Stomach (tissue), 9 donors: ENCODE data around the gene ERI2. TPM values are rescaled to one million over a fixed set of nuclear protein-coding genes. Genes with fewer than 3 reads are reported as not detected.

Experiments used
- DNase-seq, 2 donors: peaks; one replicate each; pipeline versions ENCODE4 v3.0.0 to v3.0.0-alpha.2; 2013 to 2019
- H3K27ac ChIP-seq, 5 donors: fragments of 200-600 bp in 4 of 5; sonication (generic) in 4 of 5; one replicate each; pipeline ENCODE4 v1.5.1; 2013 to 2019; ENCODE audit warnings: mild to moderate bottlenecking in 1 of 5, moderate library complexity in 1 of 5
- H3K27me3 ChIP-seq, 3 donors: fragments of 200-600 bp; sonication (generic); one replicate each; pipeline ENCODE4 v1.5.1; 2017 to 2019; ENCODE audit warnings: mixed run types in 1 of 3
- H3K36me3 ChIP-seq, 4 donors: fragments of 200-600 bp; sonication (generic); 1 replicate in 3 of 4; 2 replicates in 1 of 4; pipeline ENCODE4 v1.5.1; 2016 to 2019
- H3K4me1 ChIP-seq, 4 donors: fragments of 200-600 bp; sonication (generic); one replicate each; pipeline ENCODE4 v1.5.1; 2016 to 2019
- H3K4me3 ChIP-seq, 4 donors: fragments of 200-600 bp; sonication (generic) in 3 of 4; one replicate each; pipeline ENCODE4 v1.5.1; 2016 to 2019; ENCODE audit warnings: mild to moderate bottlenecking in 1 of 4
- H3K9me3 ChIP-seq, 4 donors: fragments of 200-600 bp; sonication (generic); one replicate each; pipeline ENCODE4 v1.5.1; 2016 to 2019
- EP300 ChIP-seq: sonication (generic); formaldehyde crosslinking; IDR thresholded peaks from one replicate; pipeline ENCODE4 v1.6.1; 2017; ENCODE audit warnings: antibody characterized with exemption
- POLR2A ChIP-seq, 4 donors: fragments of 450-650 bp; IDR thresholded peaks; one replicate each; pipeline ENCODE4 v1.6.1; 2016; ENCODE audit warnings: antibody characterized with exemption in 4 of 4, control low read depth in 2 of 4, mild to moderate bottlenecking in 1 of 4, moderate library complexity in 1 of 4
- POLR2AphosphoS5 ChIP-seq, 3 donors: sonication (generic); formaldehyde crosslinking; IDR thresholded peaks; one replicate each; pipeline ENCODE4 v1.6.1; 2016; ENCODE audit warnings: antibody characterized with exemption in 3 of 3
- WGBS, 5 donors: extraction: QIAGEN DNeasy Blood & Tissue Kit in 3 of 5; methylation state at CpG; one replicate each; pipeline versions ENCODE4 v1.1.5 to v1.1.7; 2013 to 2018; 5-methylcytosine and 5-hydroxymethylcytosine counted together
- intact Hi-C: fragments of 100-400 bp; cut with DNase I; formaldehyde crosslinking; loops from one replicate; pipeline ENCODE4 v1.15.1; 2023; ENCODE audit warnings: low total_unique reads
- polyA plus RNA-seq, 3 donors: library from polyadenylated mRNA; stranded (reverse); fragments of 200-250 nt; gene quantifications; one replicate each; pipeline ENCODE4 v1.2.3, GENCODE V29; 2013
- total RNA-seq, 5 donors: library from RNA; depleted of rRNA; stranded (reverse); fragments of >200 nt; gene quantifications; one replicate each; pipeline versions ENCODE4 v1.1.0 to v1.2.3, GENCODE V29; 2014 to 2016
- TF ChIP-seq, protein P1 (sequence below), 7 experiments: fragments of 450-650 bp in 4 of 7; fragments of 200-600 bp in 3 of 7; sonication (generic) in 3 of 7; IDR thresholded peaks; one replicate each; pipeline ENCODE4 v1.5.1; 2016 to 2019; ENCODE audit warnings: antibody characterized with exemption in 7 of 7, control low read depth in 2 of 7, mild to moderate bottlenecking in 1 of 7
- donor health status: healthy with polysubstance abuse.
- donor health status: Bipolar disorder and iron deficiency.
- donor health status: healthy.

The ERI2 gene
- total and polyA plus RNA-seq, 8 donors: 8.5 to 49.0 (median 11.4) TPM

DNA sequence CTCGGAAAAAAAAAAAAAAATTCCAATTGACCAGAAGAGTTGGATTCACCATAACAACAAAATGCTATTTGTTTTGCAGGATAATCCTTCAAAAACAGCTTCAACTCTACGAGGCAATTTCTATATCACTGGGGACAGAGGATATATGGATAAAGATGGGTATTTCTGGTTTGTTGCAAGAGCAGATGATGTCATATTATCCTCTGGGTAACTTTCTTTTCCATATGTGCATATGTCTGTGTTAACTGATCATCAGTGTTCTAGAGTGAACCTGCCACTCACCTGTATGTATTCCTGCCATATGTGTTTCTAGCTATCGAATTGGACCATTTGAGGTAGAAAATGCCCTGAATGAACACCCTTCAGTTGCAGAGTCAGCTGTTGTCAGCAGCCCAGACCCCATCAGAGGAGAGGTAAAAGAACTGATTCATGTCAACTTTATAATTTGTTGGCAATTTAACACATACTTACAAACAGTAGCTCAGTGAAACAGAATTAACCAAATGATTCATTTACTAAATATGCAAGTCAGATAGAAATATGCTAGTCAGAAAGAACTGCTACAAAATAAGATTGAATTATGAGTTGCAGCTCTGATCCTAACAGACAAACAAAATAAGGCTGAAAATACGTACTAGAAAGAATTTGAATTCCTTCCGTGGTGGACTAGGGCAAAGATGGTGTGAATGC is 14.2 kb downstream of the ERI2 start:
- Histone ChIP-seq H3K9me3 (no peaks in the 10 kb centered on the region), H3K27me3 (no peaks in the 10 kb centered on the region), H3K36me3 (peaks cover 0 to 6% (median 3%) of the 10 kb centered on the region in 4 donors), H3K4me3 (no peak overlapping the region), H3K27ac (no peak overlapping the region), H3K4me1 (peaks cover 0 to 3% (median 0%) of the 10 kb centered on the region in 4 donors)
- WGBS, 5 donors: 84 to 94% (median 91%) methylated on average over 5 of the region's 5 CpGs
- no peak for DNase-seq
- TF ChIP-seq POLR2AphosphoS5 (IDR thresholded peaks at IDR 0.05) (no peak), EP300 (no peak), POLR2A (IDR thresholded peaks at IDR 0.05) (no peak)
- TF ChIP-seq, protein P1, sequence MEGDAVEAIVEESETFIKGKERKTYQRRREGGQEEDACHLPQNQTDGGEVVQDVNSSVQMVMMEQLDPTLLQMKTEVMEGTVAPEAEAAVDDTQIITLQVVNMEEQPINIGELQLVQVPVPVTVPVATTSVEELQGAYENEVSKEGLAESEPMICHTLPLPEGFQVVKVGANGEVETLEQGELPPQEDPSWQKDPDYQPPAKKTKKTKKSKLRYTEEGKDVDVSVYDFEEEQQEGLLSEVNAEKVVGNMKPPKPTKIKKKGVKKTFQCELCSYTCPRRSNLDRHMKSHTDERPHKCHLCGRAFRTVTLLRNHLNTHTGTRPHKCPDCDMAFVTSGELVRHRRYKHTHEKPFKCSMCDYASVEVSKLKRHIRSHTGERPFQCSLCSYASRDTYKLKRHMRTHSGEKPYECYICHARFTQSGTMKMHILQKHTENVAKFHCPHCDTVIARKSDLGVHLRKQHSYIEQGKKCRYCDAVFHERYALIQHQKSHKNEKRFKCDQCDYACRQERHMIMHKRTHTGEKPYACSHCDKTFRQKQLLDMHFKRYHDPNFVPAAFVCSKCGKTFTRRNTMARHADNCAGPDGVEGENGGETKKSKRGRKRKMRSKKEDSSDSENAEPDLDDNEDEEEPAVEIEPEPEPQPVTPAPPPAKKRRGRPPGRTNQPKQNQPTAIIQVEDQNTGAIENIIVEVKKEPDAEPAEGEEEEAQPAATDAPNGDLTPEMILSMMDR (IDR thresholded peaks at IDR 0.05): no peak
- intact Hi-C loops: loop anchor here (5.0 to 10.0 kb wide), 2 partner anchors 55 to 293 kb away; no protein-coding TSS in a partner anchor

GRCh38 chr16:20789130-20789529 is 17.1 kb downstream of the ERI2 start:
- H3K27ac ChIP-seq: no peak overlapping the region
- intact Hi-C loops: no loop called here
- H3K36me3 ChIP-seq: peaks cover 0 to 6% (median under 1%) of the 10 kb centered on the region in 4 donors
- H3K4me1 ChIP-seq: no peaks in the 10 kb centered on the region
- H3K9me3 ChIP-seq: no peaks in the 10 kb centered on the region
- no peak overlapping the region for H3K4me3 ChIP-seq
- DNase-seq: no peak
- TF ChIP-seq POLR2AphosphoS5 (IDR thresholded peaks at IDR 0.05): no peak
- TF ChIP-seq EP300: no peak
- TF ChIP-seq, protein P1 (IDR thresholded peaks at IDR 0.05): no peak
- no peak for TF ChIP-seq POLR2A (IDR thresholded peaks at IDR 0.05)
- H3K27me3 ChIP-seq: no peaks in the 10 kb centered on the region

GRCh38 chr16:20784204-20784603 is 22.1 kb downstream of the ERI2 start:
- TF ChIP-seq, protein P1 (IDR thresholded peaks at IDR 0.05): no peak
- TF ChIP-seq POLR2AphosphoS5 (IDR thresholded peaks at IDR 0.05): no peak
- Histone ChIP-seq H3K36me3 (peaks cover 0 to 45% (median 31%) of the 10 kb centered on the region in 4 donors), H3K27me3 (no peaks in the 10 kb centered on the region), H3K27ac (no peak overlapping the region), H3K4me3 (no peak overlapping the region), H3K9me3 (no peaks in the 10 kb centered on the region), H3K4me1 (no peaks in the 10 kb centered on the region)
- intact Hi-C loops: no loop called here
- no peak for DNase-seq

GRCh38 chr16:20782470-20782869 is 23.8 kb downstream of the ERI2 start:
- H3K27me3 ChIP-seq: no peaks in the 10 kb centered on the region
- H3K4me3 ChIP-seq: no peak overlapping the region
- peaks cover 0 to 62% (median 48%) of the 10 kb centered on the region in 4 donors for H3K36me3 ChIP-seq
- no peak for DNase-seq
- no peak overlapping the region for H3K27ac ChIP-seq
- no peaks in the 10 kb centered on the region for H3K4me1 ChIP-seq
- no peaks in the 10 kb centered on the region for H3K9me3 ChIP-seq
- 80 to 97% (median 93%) methylated on average over 2 of the region's 2 CpGs for WGBS, 5 donors
- TF ChIP-seq EP300: no peak
- no peak for TF ChIP-seq POLR2AphosphoS5 (IDR thresholded peaks at IDR 0.05)
- no peak for TF ChIP-seq POLR2A (IDR thresholded peaks at IDR 0.05)
- TF ChIP-seq, protein P1 (IDR thresholded peaks at IDR 0.05): no peak
- intact Hi-C loops: no loop called here
